Keratinocyte (primary cell): Measurements from ENCODE around the gene EFHD1. TPM values are rescaled to one million over a fixed set of nuclear protein-coding genes. Genes with fewer than 3 reads are reported as not detected.

ENCODE experiments used
- DNase-seq: peaks from one replicate; pipeline ENCODE4 v3.0.0-alpha.2; 2011; ENCODE audit warnings: low read depth, missing footprints, low spot score
- FAIRE-seq: peaks from 2 replicates; lab custom pipeline; 2011; peaks lifted over from hg19 to GRCh38; lab: Jason Lieb, UNC
- H2AFZ ChIP-seq: 2 replicates; pipeline ENCODE4 v1.6.0; 2012; ENCODE audit warnings: low read length, control low read depth, inconsistent platforms; ENCODE audit not compliant: control insufficient read depth
- H3K27ac ChIP-seq: 2 replicates; pipeline ENCODE4 v1.5.1; 2011; ENCODE audit warnings: low read length; ENCODE audit not compliant: control insufficient read depth, insufficient read depth
- H3K27me3 ChIP-seq: 3 replicates; pipeline ENCODE4 v1.6.0; 2011; ENCODE audit warnings: low read length; ENCODE audit not compliant: control insufficient read depth, insufficient read depth; ENCODE audit errors: extremely low read depth
- H3K36me3 ChIP-seq, 2 experiments: 2 replicates in 1 of 2; 3 replicates in 1 of 2; pipeline ENCODE4 v1.5.1; 2011; ENCODE audit warnings: low read length in 2 of 2, mild to moderate bottlenecking in 1 of 2; ENCODE audit not compliant: control insufficient read depth in 2 of 2, insufficient read depth in 2 of 2; ENCODE audit errors: extremely low read depth in 1 of 2
- H3K4me1 ChIP-seq: 3 replicates; pipeline ENCODE4 v1.5.1; 2011; ENCODE audit warnings: low read length; ENCODE audit not compliant: control insufficient read depth, insufficient read depth; ENCODE audit errors: extremely low read depth
- H3K4me2 ChIP-seq: 3 replicates; pipeline ENCODE4 v1.6.0; 2011; ENCODE audit warnings: low read depth, low read length; ENCODE audit not compliant: control insufficient read depth, insufficient read depth; ENCODE audit errors: extremely low read depth
- H3K4me3 ChIP-seq, 3 experiments: fragments of 200-600 bp in 1 of 3; sonication (generic) in 1 of 3; 2 replicates in 2 of 3; 3 replicates in 1 of 3; pipeline ENCODE4 v1.5.1; 2011 to 2016; ENCODE audit warnings: low read length in 3 of 3, mild to moderate bottlenecking in 3 of 3, control low read depth in 2 of 3, inconsistent platforms in 1 of 3, low read depth in 1 of 3, mixed read lengths in 1 of 3, mixed run types in 1 of 3, moderate library complexity in 1 of 3; ENCODE audit not compliant: control insufficient read depth in 2 of 3, insufficient read depth in 2 of 3; ENCODE audit errors: extremely low read depth in 1 of 3
- H3K79me2 ChIP-seq: 2 replicates; pipeline ENCODE4 v1.6.0; 2012; ENCODE audit warnings: low read length; ENCODE audit not compliant: control insufficient read depth, insufficient read depth
- H3K9ac ChIP-seq: 3 replicates; pipeline ENCODE4 v1.6.0; 2011; ENCODE audit warnings: low read length; ENCODE audit not compliant: control insufficient read depth, insufficient read depth; ENCODE audit errors: extremely low read depth
- H3K9me1 ChIP-seq: 3 replicates; pipeline ENCODE4 v1.6.0; 2011; ENCODE audit warnings: low read length; ENCODE audit not compliant: control insufficient read depth, insufficient read depth; ENCODE audit errors: extremely low read depth
- H3K9me3 ChIP-seq: 2 replicates; pipeline ENCODE4 v1.5.1; 2012; ENCODE audit warnings: low read depth, low read length; ENCODE audit not compliant: control insufficient read depth
- H4K20me1 ChIP-seq: 3 replicates; pipeline ENCODE4 v1.6.0; 2011; ENCODE audit warnings: low read length; ENCODE audit not compliant: control insufficient read depth, insufficient read depth; ENCODE audit errors: extremely low read depth
- EZH2 ChIP-seq: IDR thresholded peaks from one replicate; pipeline ENCODE4 v1.6.1; 2012; ENCODE audit warnings: inconsistent platforms, mild to moderate bottlenecking, low read length, moderate library complexity
- dilution Hi-C: fragments of 300-500 bp; cut with MboI; formaldehyde crosslinking; loops from one replicate; pipeline ENCODE4 v1.7.0; 2020; ENCODE audit warnings: low sequenced_read_pairs; ENCODE audit not compliant: extremely low pct_ligation_motif_present
- polyA plus RNA-seq, 5 experiments: library from polyadenylated mRNA; depleted of rRNA in 3 of 5; stranded (reverse) in 3 of 5; stranded (forward) in 1 of 5; unstranded in 1 of 5; fragments of >200 nt; gene quantifications; 1 replicate in 1 of 5; 2 replicates in 3 of 5; 3 replicates in 1 of 5; pipeline versions ENCODE4 v1.2.1 to v1.2.3, GENCODE V29; 2011 to 2012; ENCODE audit warnings: missing spikeins in 2 of 5, low read depth in 1 of 5, low replicate concordance in 1 of 5
- TF ChIP-seq, protein P1 (sequence below), 3 experiments: IDR thresholded peaks in 1 of 3; conservative IDR thresholded peaks in 1 of 3; optimal IDR thresholded peaks in 1 of 3; 2 replicates in 2 of 3; 3 replicates in 1 of 3; pipeline versions ENCODE3 to v1.5.1; 2011; ENCODE audit warnings: low read length in 3 of 3, mild to moderate bottlenecking in 3 of 3, moderate library complexity in 2 of 3, control low read depth in 1 of 3, inconsistent platforms in 1 of 3; ENCODE audit not compliant: insufficient read depth in 2 of 3; ENCODE audit errors: extremely low read depth in 1 of 3

The EFHD1 gene
- polyA plus RNA-seq, 1 donor (not counting 4 experiments of a cell fraction or from before 2014, with no cell fraction given): not detected

DNA sequence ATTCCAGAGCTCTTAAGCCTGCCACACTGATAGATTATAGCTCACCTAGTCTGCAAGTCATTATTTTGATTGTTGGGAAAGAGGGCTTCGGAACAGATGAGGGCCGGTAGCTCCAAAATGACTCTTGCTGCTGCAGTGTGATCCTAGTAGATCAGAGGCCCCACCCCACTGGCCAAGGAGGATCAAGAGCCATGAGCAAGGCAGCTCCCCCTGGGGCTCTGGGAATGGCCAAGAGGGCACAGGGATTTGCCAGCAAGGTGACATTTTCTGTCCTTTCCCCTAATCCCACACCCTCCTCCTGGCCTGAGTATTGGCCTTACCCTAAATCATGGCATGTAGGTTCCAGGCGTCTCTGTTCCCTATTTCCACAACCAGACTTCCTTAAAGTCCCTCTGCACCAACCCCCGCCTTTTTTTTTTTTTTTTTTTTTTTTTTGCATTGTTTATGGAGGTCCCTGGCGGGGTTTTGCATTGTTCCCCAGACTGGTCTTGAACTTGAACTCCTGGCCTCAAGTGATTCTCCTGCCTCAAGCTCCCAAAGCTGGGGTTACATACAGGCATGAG, 46.4 kb upstream of the EFHD1 start:
- Histone ChIP-seq H3K9me1 (no peaks in the 10 kb centered on the region), H3K4me1 (peaks cover 21% of the 10 kb centered on the region), H3K4me2 (no peak overlapping the region), H2AFZ (no peak overlapping the region), H4K20me1 (no peaks in the 10 kb centered on the region), H3K9me3 (no peaks in the 10 kb centered on the region), H3K27ac (no peak overlapping the region), H3K9ac (no peak overlapping the region), H3K27me3 (no peaks in the 10 kb centered on the region), H3K4me3 (no peak overlapping the region), H3K79me2 (no peaks in the 10 kb centered on the region), H3K36me3 (no peaks in the 10 kb centered on the region)
- DNase-seq: no peak
- no peak for FAIRE-seq
- dilution Hi-C loops: no loop called here
- TF ChIP-seq, protein P1, sequence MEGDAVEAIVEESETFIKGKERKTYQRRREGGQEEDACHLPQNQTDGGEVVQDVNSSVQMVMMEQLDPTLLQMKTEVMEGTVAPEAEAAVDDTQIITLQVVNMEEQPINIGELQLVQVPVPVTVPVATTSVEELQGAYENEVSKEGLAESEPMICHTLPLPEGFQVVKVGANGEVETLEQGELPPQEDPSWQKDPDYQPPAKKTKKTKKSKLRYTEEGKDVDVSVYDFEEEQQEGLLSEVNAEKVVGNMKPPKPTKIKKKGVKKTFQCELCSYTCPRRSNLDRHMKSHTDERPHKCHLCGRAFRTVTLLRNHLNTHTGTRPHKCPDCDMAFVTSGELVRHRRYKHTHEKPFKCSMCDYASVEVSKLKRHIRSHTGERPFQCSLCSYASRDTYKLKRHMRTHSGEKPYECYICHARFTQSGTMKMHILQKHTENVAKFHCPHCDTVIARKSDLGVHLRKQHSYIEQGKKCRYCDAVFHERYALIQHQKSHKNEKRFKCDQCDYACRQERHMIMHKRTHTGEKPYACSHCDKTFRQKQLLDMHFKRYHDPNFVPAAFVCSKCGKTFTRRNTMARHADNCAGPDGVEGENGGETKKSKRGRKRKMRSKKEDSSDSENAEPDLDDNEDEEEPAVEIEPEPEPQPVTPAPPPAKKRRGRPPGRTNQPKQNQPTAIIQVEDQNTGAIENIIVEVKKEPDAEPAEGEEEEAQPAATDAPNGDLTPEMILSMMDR (optimal IDR thresholded peaks at IDR 0.05 in 1 of 3, IDR thresholded peaks at IDR 0.05 in 1 of 3, conservative IDR thresholded peaks at IDR 0.05 in 1 of 3; ENCODE audit: extremely low read depth in 1 of 3, insufficient read depth in 2 of 3, low read length in 3 of 3): no peak
- no peak for TF ChIP-seq EZH2

DNA sequence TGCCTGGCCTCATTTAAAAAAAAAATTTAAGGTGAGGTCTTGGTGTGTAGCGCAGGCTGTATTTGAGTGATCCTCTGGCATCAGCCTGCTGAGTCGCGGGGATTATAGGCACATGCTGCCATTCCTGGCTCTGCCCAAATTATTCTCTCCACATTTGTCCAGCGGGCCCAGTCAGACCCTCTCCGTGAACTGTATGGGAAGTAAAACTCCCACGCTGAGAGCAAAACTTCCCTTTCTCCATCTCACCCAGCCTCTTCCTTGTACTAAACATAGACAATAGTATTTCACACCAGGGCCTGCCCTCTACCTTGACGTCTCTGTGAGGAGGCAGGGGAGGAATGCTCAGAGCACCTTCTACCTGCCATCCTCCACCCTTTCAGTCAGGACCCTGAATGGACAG, 45.9 kb upstream of the EFHD1 start:
- no peak for TF ChIP-seq EZH2
- TF ChIP-seq, protein P1 (optimal IDR thresholded peaks at IDR 0.05 in 1 of 3, IDR thresholded peaks at IDR 0.05 in 1 of 3, conservative IDR thresholded peaks at IDR 0.05 in 1 of 3; ENCODE audit: extremely low read depth in 1 of 3, insufficient read depth in 2 of 3, low read length in 3 of 3): no peak
- peaks cover 26% of the 10 kb centered on the region for H3K4me1 ChIP-seq
- no peaks in the 10 kb centered on the region for H4K20me1 ChIP-seq
- no peaks in the 10 kb centered on the region for H3K79me2 ChIP-seq
- no peaks in the 10 kb centered on the region for H3K27me3 ChIP-seq
- DNase-seq: no peak
- H3K4me3 ChIP-seq: no peak overlapping the region
- H3K36me3 ChIP-seq: no peaks in the 10 kb centered on the region
- H3K9me3 ChIP-seq: no peaks in the 10 kb centered on the region
- H2AFZ ChIP-seq: no peak overlapping the region
- dilution Hi-C loops: no loop called here
- no peak for FAIRE-seq
- no peak overlapping the region for H3K9ac ChIP-seq
- H3K9me1 ChIP-seq: peaks cover under 1% of the 10 kb centered on the region
- H3K27ac ChIP-seq: no peak overlapping the region
- no peak overlapping the region for H3K4me2 ChIP-seq
